Upper lobe of left lung (tissue), 4 donors: ENCODE results near the gene RALA.

Experiments used
- EP300 ChIP-seq, 4 donors: sonication (generic); formaldehyde crosslinking; IDR thresholded peaks; one replicate each; pipeline ENCODE4 v1.5.1; 2017; ENCODE audit warnings: antibody characterized with exemption in 4 of 4, control low read depth in 2 of 4
- POLR2A ChIP-seq, 4 donors: fragments of 450-650 bp; IDR thresholded peaks; one replicate each; pipeline ENCODE4 v1.5.1; 2016 to 2017; ENCODE audit warnings: antibody characterized with exemption in 4 of 4, mild to moderate bottlenecking in 2 of 4

DNA sequence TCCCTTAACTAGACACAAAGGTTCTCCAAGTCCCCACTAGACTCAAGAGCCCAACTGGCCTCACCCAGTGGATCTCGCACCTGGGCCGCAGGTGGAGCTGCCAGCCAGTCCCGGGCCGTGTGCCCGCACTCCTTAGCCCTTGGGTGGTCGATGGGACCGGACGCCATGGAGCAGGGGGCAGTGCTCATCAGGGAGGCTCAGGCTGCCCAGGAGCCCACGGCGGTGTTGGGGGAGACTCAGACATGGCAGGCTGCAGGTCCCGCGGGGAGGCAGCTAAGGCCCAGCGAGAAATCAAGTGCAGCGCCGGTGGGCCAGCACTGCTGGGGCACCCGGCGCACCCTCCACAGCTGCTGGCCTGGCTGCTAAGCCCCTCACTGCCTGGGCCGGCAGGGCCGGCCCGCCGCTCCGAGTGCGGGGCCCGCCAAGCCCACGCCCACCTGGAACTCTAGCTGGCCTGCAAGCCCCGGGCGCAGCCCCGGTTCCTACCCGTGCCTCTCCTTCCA, 130.5 kb downstream of the RALA start:
- TF ChIP-seq EP300 (IDR thresholded peaks at IDR 0.05), result no peak
- no peak for TF ChIP-seq POLR2A (IDR thresholded peaks at IDR 0.05)
